Stimulated activated naive B cell treated with anti-CD40 and anti-IgM and Interleukin-4, amounts not matched to agents 10 μg/mL and 1 μg/mL and 100 μg/mL, for 72 hours (primary cell): Measurements from ENCODE around the gene GPX3.

ENCODE experiments used
- ATAC-seq, 2 donors: fragments of 150-1000 bp; cut with Tn5 transposase; replicated peaks; 2 replicates each; pipeline ENCODE4 v1.10.0; 2021; ENCODE audit warnings: moderate library complexity in 1 of 2
- DNase-seq: peaks from one replicate; pipeline ENCODE4 v3.0.0; 2021
- H3K27ac Mint-ChIP-seq: one replicate; pipeline ENCODE4 v1.8.0; 2022; ENCODE audit warnings: mild to moderate bottlenecking, mixed read lengths
- H3K27me3 Mint-ChIP-seq, 2 donors: one replicate each; pipeline ENCODE4 v1.8.0; 2022; ENCODE audit warnings: mixed read lengths in 2 of 2
- H3K36me3 Mint-ChIP-seq, 2 donors: one replicate each; pipeline ENCODE4 v1.8.0; 2022; ENCODE audit warnings: mixed read lengths in 2 of 2, mild to moderate bottlenecking in 1 of 2
- H3K4me1 Mint-ChIP-seq, 2 donors: one replicate each; pipeline ENCODE4 v1.8.0; 2022; ENCODE audit warnings: mixed read lengths in 2 of 2, mild to moderate bottlenecking in 1 of 2
- H3K4me3 Mint-ChIP-seq, 2 donors: one replicate each; pipeline ENCODE4 v1.8.0; 2022; ENCODE audit warnings: mild to moderate bottlenecking in 2 of 2, mixed read lengths in 2 of 2, moderate library complexity in 1 of 2
- H3K9me3 Mint-ChIP-seq, 2 donors: one replicate each; pipeline ENCODE4 v1.8.0; 2022; ENCODE audit warnings: mixed read lengths in 2 of 2, mild to moderate bottlenecking in 1 of 2

The GPX3 gene

GRCh38 chr5:151033217-151033934 lies 13.0 kb downstream of the GPX3 start:
- H3K36me3 Mint-ChIP-seq, result peaks cover 79 to 90% of the 10 kb centered on the region in 2 donors
- H3K4me3 Mint-ChIP-seq, result no peak overlapping the region
- no peaks in the 10 kb centered on the region for H3K9me3 Mint-ChIP-seq
- DNase-seq (no peak), ATAC-seq (no peak)
- peak overlapping the region; percentile 71 for H3K27ac Mint-ChIP-seq
- H3K4me1 Mint-ChIP-seq, result peaks cover 18 to 28% of the 10 kb centered on the region in 2 donors
- no peaks in the 10 kb centered on the region for H3K27me3 Mint-ChIP-seq

GRCh38 chr5:151034422-151035379 lies 14.3 kb downstream of the GPX3 start:
- peak; percentile 41 to 46 for ATAC-seq
- Mint-ChIP-seq H3K9me3 (no peaks in the 10 kb centered on the region), H3K36me3 (peaks cover 78 to 90% of the 10 kb centered on the region in 2 donors), H3K4me1 (peaks cover 21 to 29% of the 10 kb centered on the region in 2 donors), H3K4me3 (peak overlapping the region; percentile 11 to 44), H3K27ac (peak overlapping the region; percentile 81), H3K27me3 (no peaks in the 10 kb centered on the region)
- DNase-seq, result no peak

- DNase-seq (no peak), ATAC-seq (no peak)
- Mint-ChIP-seq H3K9me3 (no peaks in the 10 kb centered on the region), H3K4me3 (no peak overlapping the region), H3K27me3 (no peaks in the 10 kb centered on the region), H3K4me1 (peaks cover 20 to 29% of the 10 kb centered on the region in 2 donors), H3K27ac (peak overlapping the region; percentile 42), H3K36me3 (peaks cover 73 to 86% of the 10 kb centered on the region in 2 donors)
These were observed 16.2 kb downstream of the GPX3 start for GRCh38 chr5:151036556-151036955.

GRCh38 chr5:151037561-151038411 lies 17.4 kb downstream of the GPX3 start:
- peaks cover 72 to 86% of the 10 kb centered on the region in 2 donors for H3K36me3 Mint-ChIP-seq
- no peaks in the 10 kb centered on the region for H3K27me3 Mint-ChIP-seq
- ATAC-seq (no peak), DNase-seq (no peak)
- peaks cover 22 to 30% of the 10 kb centered on the region in 2 donors for H3K4me1 Mint-ChIP-seq
- H3K4me3 Mint-ChIP-seq, result no peak overlapping the region
- no peaks in the 10 kb centered on the region for H3K9me3 Mint-ChIP-seq
- peak overlapping the region; percentile 16 for H3K27ac Mint-ChIP-seq

GRCh38 chr5:151038412-151038745 lies 18.0 kb downstream of the GPX3 start:
- Mint-ChIP-seq H3K4me1 (peaks cover 22 to 31% of the 10 kb centered on the region in 2 donors), H3K36me3 (peaks cover 70 to 87% of the 10 kb centered on the region in 2 donors), H3K27ac (peak overlapping the region; percentile 83), H3K9me3 (no peaks in the 10 kb centered on the region), H3K27me3 (no peaks in the 10 kb centered on the region), H3K4me3 (peak overlapping the region in 1 of 2 donors; percentile 37)
- ATAC-seq, result no peak
- DNase-seq, result no peak

DNA sequence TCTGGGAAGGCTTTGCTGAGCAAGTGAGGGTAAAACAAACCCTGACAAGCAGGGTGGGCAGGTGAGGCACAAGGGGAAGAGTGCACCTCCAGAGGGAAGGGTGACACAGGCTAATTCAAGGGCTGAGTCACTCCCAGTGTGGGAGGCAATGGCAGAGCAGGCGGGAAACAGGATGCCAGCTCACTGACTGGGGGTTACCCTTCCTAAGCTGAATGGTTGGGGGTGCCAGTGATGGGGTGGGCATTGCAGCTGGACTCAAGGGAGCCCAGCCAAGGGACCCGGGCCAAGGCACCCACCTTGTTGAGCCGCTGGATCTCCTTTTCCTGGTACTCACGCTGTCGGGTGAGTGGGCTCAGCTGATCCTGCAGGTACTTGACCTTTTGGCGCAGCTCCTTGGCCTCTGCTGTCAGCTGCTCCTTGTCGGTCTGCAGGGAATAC lies 18.4 kb downstream of the GPX3 start:
- Mint-ChIP-seq H3K27ac (peak overlapping the region; percentile 83), H3K4me1 (peaks cover 22 to 31% of the 10 kb centered on the region in 2 donors), H3K27me3 (no peaks in the 10 kb centered on the region), H3K4me3 (peak overlapping the region in 1 of 2 donors; percentile 37), H3K9me3 (no peaks in the 10 kb centered on the region), H3K36me3 (peaks cover 66 to 83% of the 10 kb centered on the region in 2 donors)
- no peak for ATAC-seq
- DNase-seq, result no peak

GRCh38 chr5:151039665-151040064 lies 19.3 kb downstream of the GPX3 start:
- Mint-ChIP-seq H3K4me3 (no peak overlapping the region), H3K36me3 (peaks cover 61 to 78% of the 10 kb centered on the region in 2 donors), H3K27me3 (no peaks in the 10 kb centered on the region), H3K9me3 (no peaks in the 10 kb centered on the region), H3K4me1 (peaks cover 17 to 29% of the 10 kb centered on the region in 2 donors), H3K27ac (peak overlapping the region; percentile 59)
- no peak for DNase-seq
- ATAC-seq, result no peak

- Mint-ChIP-seq H3K36me3 (peaks cover 56 to 75% of the 10 kb centered on the region in 2 donors), H3K4me3 (no peak overlapping the region), H3K4me1 (peaks cover 17 to 30% of the 10 kb centered on the region in 2 donors), H3K27ac (peak overlapping the region; percentile 14), H3K27me3 (no peaks in the 10 kb centered on the region), H3K9me3 (no peaks in the 10 kb centered on the region)
- no peak for DNase-seq
- peak in 1 of 2 donors; percentile 18 for ATAC-seq
These were observed 19.9 kb downstream of the GPX3 start for GRCh38 chr5:151040211-151040747.

GRCh38 chr5:151041577-151042268 lies 21.3 kb downstream of the GPX3 start:
- ATAC-seq (no peak), DNase-seq (no peak)
- peaks cover 55 to 77% of the 10 kb centered on the region in 2 donors for H3K36me3 Mint-ChIP-seq
- H3K4me1 Mint-ChIP-seq, result peaks cover 15 to 38% of the 10 kb centered on the region in 2 donors
- no peaks in the 10 kb centered on the region for H3K9me3 Mint-ChIP-seq
- H3K4me3 Mint-ChIP-seq, result no peak overlapping the region
- peak overlapping the region; percentile 92 for H3K27ac Mint-ChIP-seq
- H3K27me3 Mint-ChIP-seq, result no peaks in the 10 kb centered on the region

DNA sequence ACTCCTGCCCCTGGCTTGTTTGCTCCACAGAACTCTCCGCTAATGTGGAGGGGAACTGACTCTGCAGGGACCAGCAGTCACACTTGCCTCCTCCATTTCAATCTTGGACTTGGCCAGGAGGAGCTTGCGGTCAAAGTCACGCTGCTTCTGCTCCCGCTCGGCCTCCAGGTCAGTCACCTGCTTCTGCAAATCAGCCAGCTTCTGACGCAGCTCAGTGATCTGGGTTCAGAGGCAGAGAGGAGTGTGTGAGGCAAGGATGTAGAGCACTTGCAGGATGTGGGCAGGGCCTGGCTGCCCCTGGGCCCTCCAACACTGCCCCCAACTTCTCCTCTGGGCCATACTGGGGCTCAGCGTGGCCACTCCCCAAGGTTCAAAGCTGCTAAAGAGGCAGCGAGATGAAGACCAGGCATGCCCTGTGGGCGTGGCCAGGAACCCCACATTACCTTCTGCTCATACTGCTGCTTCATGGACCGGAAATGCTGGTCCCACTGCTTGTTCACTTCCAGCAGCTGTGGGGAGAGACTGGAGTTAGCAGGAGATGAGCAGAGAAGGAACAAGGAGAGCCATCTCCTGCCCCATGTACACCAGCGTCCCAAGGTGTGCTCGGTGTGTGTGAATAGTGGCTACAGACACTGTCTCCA lies 22.2 kb downstream of the GPX3 start:
- Mint-ChIP-seq H3K9me3 (no peaks in the 10 kb centered on the region), H3K36me3 (peaks cover 54 to 77% of the 10 kb centered on the region in 2 donors), H3K27me3 (no peaks in the 10 kb centered on the region), H3K4me3 (no peak overlapping the region), H3K4me1 (peaks cover 14 to 37% of the 10 kb centered on the region in 2 donors), H3K27ac (peak overlapping the region; percentile 92)
- DNase-seq, result no peak
- ATAC-seq, result no peak

DNA sequence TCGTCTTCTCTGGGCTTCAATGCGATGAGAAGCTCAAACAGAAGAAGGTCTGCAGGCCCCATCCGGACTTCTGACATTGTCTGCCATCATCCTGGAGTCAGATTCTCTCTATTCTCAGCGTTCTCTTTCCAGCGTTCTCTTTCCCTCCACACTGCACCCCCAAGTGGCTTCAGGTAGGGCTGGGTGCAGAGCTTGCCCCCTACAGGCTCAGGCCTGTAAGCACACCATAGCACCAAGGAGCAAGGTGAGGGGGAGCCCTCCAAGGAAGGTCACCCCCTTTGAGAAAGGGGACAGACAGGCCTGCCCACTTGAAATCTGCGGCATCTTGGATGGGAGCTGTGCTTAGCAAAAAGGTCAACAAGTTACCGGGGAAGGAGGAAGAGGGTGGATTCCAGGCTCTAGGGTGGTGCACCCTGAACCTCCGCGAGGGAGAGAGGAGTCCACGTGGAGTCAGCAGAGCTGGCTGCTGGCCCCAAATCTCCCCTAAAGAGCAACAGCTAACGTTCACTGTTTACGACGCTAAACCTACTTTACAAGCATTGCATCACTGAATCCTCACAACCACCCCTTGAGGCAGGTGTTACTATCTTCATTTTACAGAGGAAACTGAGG lies 27.5 kb downstream of the GPX3 start:
- H3K9me3 Mint-ChIP-seq, result no peaks in the 10 kb centered on the region
- peaks cover 37 to 56% of the 10 kb centered on the region in 2 donors for H3K4me1 Mint-ChIP-seq
- H3K27me3 Mint-ChIP-seq, result no peaks in the 10 kb centered on the region
- peaks cover 65 to 81% of the 10 kb centered on the region in 2 donors for H3K36me3 Mint-ChIP-seq
- ATAC-seq, result peak; percentile 57 to 64
- H3K4me3 Mint-ChIP-seq, result peak overlapping the region in 1 of 2 donors; percentile 30
- DNase-seq, result no peak
- H3K27ac Mint-ChIP-seq, result peak overlapping the region; percentile 87

GRCh38 chr5:151048526-151048925 lies 28.1 kb downstream of the GPX3 start:
- Mint-ChIP-seq H3K36me3 (peaks cover 70 to 83% of the 10 kb centered on the region in 2 donors), H3K27me3 (no peaks in the 10 kb centered on the region), H3K4me1 (peaks cover 42 to 62% of the 10 kb centered on the region in 2 donors), H3K27ac (peak overlapping the region; percentile 87), H3K9me3 (no peaks in the 10 kb centered on the region), H3K4me3 (no peak overlapping the region)
- DNase-seq (no peak), ATAC-seq (no peak)
